SU-DHL-6 (cell line): ENCODE results near the gene ARPP21.

Source experiments
- H2AFZ ChIP-seq: fragments of 200-600 bp; sonication (generic); 2 replicates; pipeline ENCODE4 v1.6.1; 2014; ENCODE audit warnings: low read depth, mild to moderate bottlenecking, moderate library complexity, mixed read lengths, antibody characterized with exemption, low read length; ENCODE audit not compliant: severe bottlenecking
- H3F3A ChIP-seq: fragments of 200-600 bp; shearing (Covaris generic); 2 replicates; pipeline ENCODE4 v1.6.0; 2016; ENCODE audit warnings: antibody characterized with exemption, mild to moderate bottlenecking; ENCODE audit not compliant: insufficient read depth
- H3K27ac ChIP-seq: fragments of 200-600 bp; sonication (generic); 2 replicates; pipeline ENCODE4 v1.5.1; 2016; ENCODE audit warnings: low read depth, mild to moderate bottlenecking, low read length, moderate library complexity, mixed read lengths
- H3K27me3 ChIP-seq: fragments of 200-600 bp; sonication (generic), shearing (Covaris generic); 2 replicates; pipeline ENCODE4 v1.6.0; 2014; ENCODE audit warnings: mild to moderate bottlenecking, low read length
- H3K36me3 ChIP-seq: fragments of 200-600 bp; sonication (generic); 2 replicates; pipeline ENCODE4 v1.6.1; 2014; ENCODE audit warnings: mild to moderate bottlenecking, low read length, mixed read lengths
- H3K4me2 ChIP-seq: fragments of 300-600, 200-600 bp; shearing (Covaris generic), sonication (generic); 2 replicates; pipeline ENCODE4 v1.6.0; 2014; ENCODE audit warnings: low read length, low read depth, mild to moderate bottlenecking; ENCODE audit not compliant: poor library complexity, severe bottlenecking
- H3K4me3 ChIP-seq: fragments of 200-600 bp; sonication (generic); 2 replicates; pipeline ENCODE4 v1.5.1; 2014; ENCODE audit warnings: antibody characterized with exemption, low read length, mild to moderate bottlenecking, mixed read lengths; ENCODE audit not compliant: insufficient read depth, poor library complexity, severe bottlenecking
- H3K79me2 ChIP-seq: fragments of 200-600 bp; sonication (generic); 2 replicates; pipeline ENCODE4 v1.6.1; 2014; ENCODE audit warnings: mild to moderate bottlenecking, low read length, moderate library complexity; ENCODE audit not compliant: insufficient read depth
- H3K9ac ChIP-seq: fragments of 200-600 bp; sonication (generic); 2 replicates; pipeline ENCODE4 v1.7.0; 2014; ENCODE audit warnings: mild to moderate bottlenecking, low read length
- H3K9me2 ChIP-seq: fragments of 200-600 bp; sonication (generic); replicated peaks from 2 replicates; pipeline ENCODE4 v1.6.1; 2014; ENCODE audit warnings: low read length; ENCODE audit not compliant: insufficient read depth
- H3K9me3 ChIP-seq: fragments of 200-600 bp; sonication (generic); 2 replicates; pipeline ENCODE4 v1.6.1; 2014; ENCODE audit warnings: low read length, mixed read lengths; ENCODE audit not compliant: insufficient read depth
- H4K20me1 ChIP-seq: fragments of 200-600 bp; sonication (generic); 2 replicates; pipeline ENCODE4 v1.6.1; 2014; ENCODE audit warnings: low read depth, mild to moderate bottlenecking, antibody characterized with exemption, low read length, moderate library complexity, mixed read lengths
- EZH2phosphoT487 ChIP-seq: fragments of 200-600 bp; sonication (generic), shearing (Covaris generic); conservative IDR thresholded peaks from 2 replicates; pipeline ENCODE4 v1.6.1; 2018; ENCODE audit warnings: mild to moderate bottlenecking, antibody characterized with exemption, low read length, moderate library complexity, mixed read lengths
- TF ChIP-seq, protein P1 (sequence below): fragments of 200-600 bp; sonication (generic); IDR thresholded peaks from one replicate; pipeline ENCODE4 v1.5.1; 2017; ENCODE audit warnings: antibody characterized with exemption, mild to moderate bottlenecking, low read length, moderate library complexity; ENCODE audit not compliant: insufficient read depth, poor library complexity, severe bottlenecking

The ARPP21 gene

DNA sequence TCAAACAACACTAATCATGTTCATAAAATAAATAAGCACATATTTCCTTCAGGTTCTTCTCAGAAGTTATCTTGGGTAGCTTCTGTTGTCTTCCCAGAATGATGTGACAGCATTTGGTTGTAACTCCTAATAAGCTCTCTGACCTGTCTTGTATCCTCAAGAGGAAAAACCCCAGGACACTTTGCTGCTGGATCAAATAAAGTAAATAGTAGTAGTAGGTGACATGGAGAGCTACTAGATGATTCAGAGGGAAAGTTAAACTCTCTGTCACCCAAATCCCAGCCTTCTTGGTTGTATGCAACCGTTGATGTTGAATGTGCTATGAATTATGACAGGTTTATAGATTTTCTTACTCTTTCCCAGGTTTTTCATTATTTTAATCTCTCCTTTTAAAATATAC, 143.0 kb downstream of the ARPP21 start:
- Histone ChIP-seq H3K9me3 (no peaks in the 10 kb centered on the region), H3K4me2 (no peak overlapping the region), H3K36me3 (no peaks in the 10 kb centered on the region), H3K27ac (no peak overlapping the region), H3K4me3 (no peak overlapping the region), H2AFZ (no peak overlapping the region), H3K79me2 (no peaks in the 10 kb centered on the region), H3K9me2 (no peaks in the 10 kb centered on the region), H3K9ac (no peak overlapping the region), H3F3A (no peaks in the 10 kb centered on the region), H3K27me3 (no peaks in the 10 kb centered on the region), H4K20me1 (no peaks in the 10 kb centered on the region)
- TF ChIP-seq EZH2phosphoT487 = no peak
- TF ChIP-seq, protein P1, sequence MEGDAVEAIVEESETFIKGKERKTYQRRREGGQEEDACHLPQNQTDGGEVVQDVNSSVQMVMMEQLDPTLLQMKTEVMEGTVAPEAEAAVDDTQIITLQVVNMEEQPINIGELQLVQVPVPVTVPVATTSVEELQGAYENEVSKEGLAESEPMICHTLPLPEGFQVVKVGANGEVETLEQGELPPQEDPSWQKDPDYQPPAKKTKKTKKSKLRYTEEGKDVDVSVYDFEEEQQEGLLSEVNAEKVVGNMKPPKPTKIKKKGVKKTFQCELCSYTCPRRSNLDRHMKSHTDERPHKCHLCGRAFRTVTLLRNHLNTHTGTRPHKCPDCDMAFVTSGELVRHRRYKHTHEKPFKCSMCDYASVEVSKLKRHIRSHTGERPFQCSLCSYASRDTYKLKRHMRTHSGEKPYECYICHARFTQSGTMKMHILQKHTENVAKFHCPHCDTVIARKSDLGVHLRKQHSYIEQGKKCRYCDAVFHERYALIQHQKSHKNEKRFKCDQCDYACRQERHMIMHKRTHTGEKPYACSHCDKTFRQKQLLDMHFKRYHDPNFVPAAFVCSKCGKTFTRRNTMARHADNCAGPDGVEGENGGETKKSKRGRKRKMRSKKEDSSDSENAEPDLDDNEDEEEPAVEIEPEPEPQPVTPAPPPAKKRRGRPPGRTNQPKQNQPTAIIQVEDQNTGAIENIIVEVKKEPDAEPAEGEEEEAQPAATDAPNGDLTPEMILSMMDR = no peak

DNA sequence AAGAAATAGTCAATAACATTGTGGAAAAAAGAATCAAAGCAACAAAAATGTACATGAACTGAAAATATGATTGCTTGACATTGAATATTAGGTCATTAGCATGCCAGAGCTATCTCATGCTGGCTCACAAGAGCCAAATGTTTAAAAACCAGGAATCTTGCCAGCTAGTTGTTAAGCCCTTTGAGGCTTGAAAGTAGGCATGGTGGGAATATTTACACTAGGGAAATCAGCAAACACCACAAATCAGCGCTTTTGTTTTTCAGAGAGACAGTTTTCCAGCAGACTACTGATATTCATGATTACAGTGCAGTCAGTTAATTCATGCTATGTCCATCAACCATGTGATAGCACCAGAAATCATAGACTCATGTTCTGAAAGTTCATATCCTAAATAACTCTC, 144.8 kb downstream of the ARPP21 start:
- Histone ChIP-seq H3K4me3 (no peak overlapping the region), H2AFZ (no peak overlapping the region), H3K4me2 (no peak overlapping the region), H3K79me2 (no peaks in the 10 kb centered on the region), H3K9me3 (no peaks in the 10 kb centered on the region), H3F3A (no peaks in the 10 kb centered on the region), H3K27me3 (no peaks in the 10 kb centered on the region), H3K27ac (no peak overlapping the region), H3K36me3 (no peaks in the 10 kb centered on the region), H4K20me1 (no peaks in the 10 kb centered on the region), H3K9me2 (no peaks in the 10 kb centered on the region), H3K9ac (no peak overlapping the region)
- TF ChIP-seq, protein P1 = no peak
- no peak for TF ChIP-seq EZH2phosphoT487

DNA sequence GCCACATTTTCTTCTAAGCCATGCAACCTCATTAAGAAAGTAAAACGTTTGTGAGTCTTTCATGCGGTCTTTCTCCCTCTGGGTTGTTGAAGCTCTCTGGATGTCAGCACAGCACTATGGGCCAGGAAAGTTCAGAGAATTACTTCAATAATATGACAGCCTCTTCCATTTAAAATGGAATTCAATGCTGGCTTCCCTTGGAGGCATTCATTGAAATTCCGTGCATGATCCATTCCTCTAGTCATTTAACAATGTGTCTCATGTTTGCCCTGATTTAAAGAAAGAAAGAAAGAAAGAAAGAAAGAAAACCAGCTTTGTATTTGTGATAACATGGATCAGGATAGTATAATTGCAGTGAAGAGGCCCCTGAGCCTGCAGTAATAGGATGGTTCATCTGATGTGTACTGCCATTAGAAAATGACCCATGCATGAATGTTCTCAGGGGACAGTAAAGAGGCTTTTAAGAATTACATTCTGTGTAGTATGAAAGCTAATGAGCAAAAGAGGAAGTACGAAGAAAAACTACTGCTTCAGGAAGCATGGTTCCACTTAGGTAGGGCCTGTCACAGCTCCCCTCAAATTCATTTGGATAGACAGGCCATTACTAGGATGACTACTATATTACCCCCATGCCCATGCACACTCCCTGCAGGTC, 146.0 kb downstream of the ARPP21 start:
- Histone ChIP-seq H3K4me2 (no peak overlapping the region), H3K36me3 (no peaks in the 10 kb centered on the region), H3K4me3 (no peak overlapping the region), H2AFZ (no peak overlapping the region), H3K27me3 (no peaks in the 10 kb centered on the region), H3F3A (no peaks in the 10 kb centered on the region), H3K9me3 (no peaks in the 10 kb centered on the region), H4K20me1 (no peaks in the 10 kb centered on the region), H3K79me2 (no peaks in the 10 kb centered on the region), H3K9me2 (no peaks in the 10 kb centered on the region), H3K27ac (no peak overlapping the region), H3K9ac (no peak overlapping the region)
- TF ChIP-seq, protein P1 = no peak
- no peak for TF ChIP-seq EZH2phosphoT487
